ENCODE results near the gene DCTN4.

DNA sequence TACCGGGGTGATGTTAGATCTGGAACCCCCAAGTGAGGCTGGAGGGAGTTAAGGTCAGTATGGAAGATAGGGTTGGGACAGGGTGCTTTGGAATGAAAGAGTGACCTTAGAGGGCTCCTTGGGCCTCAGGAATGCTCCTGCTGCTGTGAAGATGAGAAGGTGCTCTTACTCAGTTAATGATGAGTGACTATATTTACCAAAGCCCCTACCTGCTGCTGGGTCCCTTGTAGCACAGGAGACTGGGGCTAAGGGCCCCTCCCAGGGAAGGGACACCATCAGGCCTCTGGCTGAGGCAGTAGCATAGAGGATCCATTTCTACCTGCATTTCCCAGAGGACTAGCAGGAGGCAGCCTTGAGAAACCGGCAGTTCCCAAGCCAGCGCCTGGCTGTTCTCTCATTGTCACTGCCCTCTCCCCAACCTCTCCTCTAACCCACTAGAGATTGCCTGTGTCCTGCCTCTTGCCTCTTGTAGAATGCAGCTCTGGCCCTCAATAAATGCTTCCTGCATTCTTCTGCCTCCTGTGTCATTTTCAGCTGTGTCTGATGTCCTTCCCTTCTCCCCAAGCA lies 100.0 kb downstream of the DCTN4 start:
- TF ChIP-seq POLR2A (IDR thresholded peaks at IDR 0.05; ENCODE audit: low read length) (no peak), USF2 (IDR thresholded peaks at IDR 0.05) (no peak), ZNF302 (CRISPR knock-in tag; IDR thresholded peaks at IDR 0.05) (no peak), MAFK (IDR thresholded peaks at IDR 0.05; ENCODE audit: partially characterized antibody) (no peak), CEBPB (IDR thresholded peaks at IDR 0.05) (no peak), HDAC2 (IDR thresholded peaks at IDR 0.05) (no peak), RFX5 (IDR thresholded peaks at IDR 0.05) (no peak), SREBF2 (IDR thresholded peaks at IDR 0.05) (no peak), KDM5A (IDR thresholded peaks at IDR 0.05) (no peak), BHLHE40 (IDR thresholded peaks at IDR 0.05; ENCODE audit: low read depth, low read length) (no peak), PHF8 (IDR thresholded peaks at IDR 0.05; ENCODE audit: borderline replicate concordance, low read depth) (no peak)
- TF ChIP-seq, protein P1, sequence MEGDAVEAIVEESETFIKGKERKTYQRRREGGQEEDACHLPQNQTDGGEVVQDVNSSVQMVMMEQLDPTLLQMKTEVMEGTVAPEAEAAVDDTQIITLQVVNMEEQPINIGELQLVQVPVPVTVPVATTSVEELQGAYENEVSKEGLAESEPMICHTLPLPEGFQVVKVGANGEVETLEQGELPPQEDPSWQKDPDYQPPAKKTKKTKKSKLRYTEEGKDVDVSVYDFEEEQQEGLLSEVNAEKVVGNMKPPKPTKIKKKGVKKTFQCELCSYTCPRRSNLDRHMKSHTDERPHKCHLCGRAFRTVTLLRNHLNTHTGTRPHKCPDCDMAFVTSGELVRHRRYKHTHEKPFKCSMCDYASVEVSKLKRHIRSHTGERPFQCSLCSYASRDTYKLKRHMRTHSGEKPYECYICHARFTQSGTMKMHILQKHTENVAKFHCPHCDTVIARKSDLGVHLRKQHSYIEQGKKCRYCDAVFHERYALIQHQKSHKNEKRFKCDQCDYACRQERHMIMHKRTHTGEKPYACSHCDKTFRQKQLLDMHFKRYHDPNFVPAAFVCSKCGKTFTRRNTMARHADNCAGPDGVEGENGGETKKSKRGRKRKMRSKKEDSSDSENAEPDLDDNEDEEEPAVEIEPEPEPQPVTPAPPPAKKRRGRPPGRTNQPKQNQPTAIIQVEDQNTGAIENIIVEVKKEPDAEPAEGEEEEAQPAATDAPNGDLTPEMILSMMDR (IDR thresholded peaks at IDR 0.05) = no peak
- TF ChIP-seq, protein P2, sequence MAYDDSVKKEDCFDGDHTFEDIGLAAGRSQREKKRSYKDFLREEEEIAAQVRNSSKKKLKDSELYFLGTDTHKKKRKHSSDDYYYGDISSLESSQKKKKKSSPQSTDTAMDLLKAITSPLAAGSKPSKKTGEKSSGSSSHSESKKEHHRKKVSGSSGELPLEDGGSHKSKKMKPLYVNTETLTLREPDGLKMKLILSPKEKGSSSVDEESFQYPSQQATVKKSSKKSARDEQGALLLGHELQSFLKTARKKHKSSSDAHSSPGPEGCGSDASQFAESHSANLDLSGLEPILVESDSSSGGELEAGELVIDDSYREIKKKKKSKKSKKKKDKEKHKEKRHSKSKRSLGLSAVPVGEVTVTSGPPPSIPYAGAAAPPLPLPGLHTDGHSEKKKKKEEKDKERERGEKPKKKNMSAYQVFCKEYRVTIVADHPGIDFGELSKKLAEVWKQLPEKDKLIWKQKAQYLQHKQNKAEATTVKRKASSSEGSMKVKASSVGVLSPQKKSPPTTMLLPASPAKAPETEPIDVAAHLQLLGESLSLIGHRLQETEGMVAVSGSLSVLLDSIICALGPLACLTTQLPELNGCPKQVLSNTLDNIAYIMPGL (CRISPR knock-in tag; IDR thresholded peaks at IDR 0.05; ENCODE audit: borderline replicate concordance) = no peak
- TF ChIP-seq, protein P3, sequence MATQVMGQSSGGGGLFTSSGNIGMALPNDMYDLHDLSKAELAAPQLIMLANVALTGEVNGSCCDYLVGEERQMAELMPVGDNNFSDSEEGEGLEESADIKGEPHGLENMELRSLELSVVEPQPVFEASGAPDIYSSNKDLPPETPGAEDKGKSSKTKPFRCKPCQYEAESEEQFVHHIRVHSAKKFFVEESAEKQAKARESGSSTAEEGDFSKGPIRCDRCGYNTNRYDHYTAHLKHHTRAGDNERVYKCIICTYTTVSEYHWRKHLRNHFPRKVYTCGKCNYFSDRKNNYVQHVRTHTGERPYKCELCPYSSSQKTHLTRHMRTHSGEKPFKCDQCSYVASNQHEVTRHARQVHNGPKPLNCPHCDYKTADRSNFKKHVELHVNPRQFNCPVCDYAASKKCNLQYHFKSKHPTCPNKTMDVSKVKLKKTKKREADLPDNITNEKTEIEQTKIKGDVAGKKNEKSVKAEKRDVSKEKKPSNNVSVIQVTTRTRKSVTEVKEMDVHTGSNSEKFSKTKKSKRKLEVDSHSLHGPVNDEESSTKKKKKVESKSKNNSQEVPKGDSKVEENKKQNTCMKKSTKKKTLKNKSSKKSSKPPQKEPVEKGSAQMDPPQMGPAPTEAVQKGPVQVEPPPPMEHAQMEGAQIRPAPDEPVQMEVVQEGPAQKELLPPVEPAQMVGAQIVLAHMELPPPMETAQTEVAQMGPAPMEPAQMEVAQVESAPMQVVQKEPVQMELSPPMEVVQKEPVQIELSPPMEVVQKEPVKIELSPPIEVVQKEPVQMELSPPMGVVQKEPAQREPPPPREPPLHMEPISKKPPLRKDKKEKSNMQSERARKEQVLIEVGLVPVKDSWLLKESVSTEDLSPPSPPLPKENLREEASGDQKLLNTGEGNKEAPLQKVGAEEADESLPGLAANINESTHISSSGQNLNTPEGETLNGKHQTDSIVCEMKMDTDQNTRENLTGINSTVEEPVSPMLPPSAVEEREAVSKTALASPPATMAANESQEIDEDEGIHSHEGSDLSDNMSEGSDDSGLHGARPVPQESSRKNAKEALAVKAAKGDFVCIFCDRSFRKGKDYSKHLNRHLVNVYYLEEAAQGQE (IDR thresholded peaks at IDR 0.05) = no peak
